Liver (tissue), 9 donors: ENCODE measurements around the gene PRELID2. TPM values are rescaled to one million over a fixed set of nuclear protein-coding genes. Genes with fewer than 3 reads are reported as not detected.

Source experiments
- DNase-seq: peaks from one replicate; pipeline ENCODE4 v3.0.0-alpha.2; 2017; ENCODE audit warnings: low spot score
- H3K27ac ChIP-seq, 2 donors: one replicate each; pipeline ENCODE4 v1.7.0; 2013; ENCODE audit warnings: inconsistent platforms in 2 of 2, low read length in 2 of 2, control low read depth in 1 of 2, low read depth in 1 of 2, mild to moderate bottlenecking in 1 of 2
- H3K27me3 ChIP-seq, 4 donors: one replicate each; pipeline versions ENCODE4 v1.6.1 to v1.7.0; 2013; ENCODE audit warnings: low read length in 3 of 4, inconsistent platforms in 1 of 4, mild to moderate bottlenecking in 1 of 4, moderate library complexity in 1 of 4; ENCODE audit not compliant: control insufficient read depth in 4 of 4, insufficient read depth in 4 of 4
- H3K36me3 ChIP-seq, 4 donors: one replicate each; pipeline versions ENCODE4 v1.6.1 to v1.7.0; 2013; ENCODE audit warnings: low read length in 3 of 4, mild to moderate bottlenecking in 3 of 4, low read depth in 1 of 4, moderate library complexity in 1 of 4; ENCODE audit not compliant: control insufficient read depth in 4 of 4, insufficient read depth in 3 of 4
- H3K4me1 ChIP-seq, 4 donors: one replicate each; pipeline versions ENCODE4 v1.6.1 to v1.7.0; 2013; ENCODE audit warnings: low read length in 3 of 4, mild to moderate bottlenecking in 3 of 4, moderate library complexity in 1 of 4; ENCODE audit not compliant: control insufficient read depth in 4 of 4, insufficient read depth in 4 of 4
- H3K4me3 ChIP-seq, 3 donors: one replicate each; pipeline versions ENCODE4 v1.6.1 to v1.7.0; 2013; ENCODE audit warnings: low read length in 3 of 3, control low read depth in 1 of 3, low read depth in 1 of 3, mild to moderate bottlenecking in 1 of 3
- H3K9ac ChIP-seq, 2 donors: one replicate each; pipeline ENCODE4 v1.7.0; 2013; ENCODE audit warnings: low read length in 2 of 2, mild to moderate bottlenecking in 2 of 2, moderate library complexity in 2 of 2, control low read depth in 1 of 2, low read depth in 1 of 2
- H3K9me3 ChIP-seq, 4 donors: one replicate each; pipeline versions ENCODE4 v1.6.1 to v1.7.0; 2013; ENCODE audit warnings: low read length in 3 of 4; ENCODE audit not compliant: control insufficient read depth in 4 of 4
- EGR1 ChIP-seq, 2 donors: IDR thresholded peaks; 2 replicates each; pipeline ENCODE4 v1.6.1; 2016 to 2018; ENCODE audit warnings: antibody characterized with exemption in 2 of 2, low read depth in 2 of 2
- FOXA1 ChIP-seq: IDR thresholded peaks from 2 replicates; pipeline ENCODE4 v1.6.1; 2016; ENCODE audit warnings: antibody characterized with exemption
- FOXA2 ChIP-seq: IDR thresholded peaks from 2 replicates; pipeline ENCODE4 v1.6.1; 2016; ENCODE audit warnings: antibody characterized with exemption
- GABPA ChIP-seq, 2 donors: IDR thresholded peaks in 1 of 2; conservative IDR thresholded peaks in 1 of 2; 2 replicates each; pipeline ENCODE4 v1.6.1; 2016; ENCODE audit warnings: antibody characterized with exemption in 2 of 2, mild to moderate bottlenecking in 1 of 2, moderate library complexity in 1 of 2
- HNF4A ChIP-seq, 2 donors: conservative IDR thresholded peaks; 2 replicates each; pipeline ENCODE4 v1.6.1; 2016; ENCODE audit warnings: antibody characterized with exemption in 2 of 2, mild to moderate bottlenecking in 2 of 2
- HNF4G ChIP-seq: IDR thresholded peaks from 2 replicates; pipeline ENCODE4 v1.6.1; 2016; ENCODE audit warnings: antibody characterized with exemption
- JUND ChIP-seq, 2 donors: IDR thresholded peaks; 2 replicates each; pipeline ENCODE4 v1.6.1; 2016; ENCODE audit warnings: antibody characterized with exemption in 2 of 2
- NR2F2 ChIP-seq: IDR thresholded peaks from 2 replicates; pipeline ENCODE4 v1.6.1; 2016; ENCODE audit warnings: antibody characterized with exemption
- RAD21 ChIP-seq, 2 donors: IDR thresholded peaks; 2 replicates each; pipeline ENCODE4 v1.6.1; 2016; ENCODE audit warnings: antibody characterized with exemption in 2 of 2, mild to moderate bottlenecking in 2 of 2
- RXRA ChIP-seq, 2 donors: IDR thresholded peaks; 2 replicates each; pipeline ENCODE4 v1.6.1; 2017 to 2018; ENCODE audit warnings: antibody characterized with exemption in 2 of 2, mild to moderate bottlenecking in 1 of 2
- SP1 ChIP-seq: IDR thresholded peaks from 2 replicates; pipeline ENCODE4 v1.6.1; 2018; ENCODE audit warnings: antibody characterized with exemption, mild to moderate bottlenecking
- TAF1 ChIP-seq: conservative IDR thresholded peaks from 2 replicates; pipeline ENCODE4 v1.6.1; 2016; ENCODE audit warnings: antibody characterized with exemption, mild to moderate bottlenecking
- YY1 ChIP-seq: IDR thresholded peaks from 2 replicates; pipeline ENCODE4 v1.6.1; 2016; ENCODE audit warnings: antibody characterized with exemption, mild to moderate bottlenecking
- WGBS: extraction: QIAGEN DNeasy Blood & Tissue Kit; methylation state at CpG from one replicate; pipeline ENCODE4 v1.1.7; 2013; 5-methylcytosine and 5-hydroxymethylcytosine counted together
- polyA plus RNA-seq, 2 donors: library from polyadenylated mRNA; stranded (reverse) in 1 of 2; unstranded in 1 of 2; fragments of 200-250 nt in 1 of 2; fragments of >200 nt in 1 of 2; fragmentation: Nextera tagmentation in 1 of 2; extraction: Ambion mirVana in 1 of 2; gene quantifications; one replicate each; pipeline versions ENCODE4 v1.2.1 to v1.2.3, GENCODE V29; 2013 to 2015
- total RNA-seq, 2 donors: library from RNA; depleted of rRNA; stranded (reverse); fragments of >200 nt; gene quantifications; one replicate each; pipeline ENCODE4 v1.2.3, GENCODE V29; 2014
- TF ChIP-seq, protein P1 (sequence below): fragments of 150-350 bp; IDR thresholded peaks from 2 replicates; pipeline ENCODE4 v1.5.1; 2017; ENCODE audit warnings: improper control_type of control experiment, low read depth, low read length; ENCODE audit not compliant: missing input control
- TF ChIP-seq, protein P2 (sequence below): IDR thresholded peaks from 2 replicates; pipeline ENCODE4 v1.6.1; 2016; ENCODE audit warnings: antibody characterized with exemption
- TF ChIP-seq, protein P3 (sequence below): IDR thresholded peaks from 2 replicates; pipeline ENCODE4 v1.6.1; 2016; ENCODE audit warnings: antibody characterized with exemption
- TF ChIP-seq, protein P4 (sequence below): IDR thresholded peaks from 2 replicates; pipeline ENCODE4 v1.6.1; 2016; ENCODE audit warnings: antibody characterized with exemption
- TF ChIP-seq, protein P5 (sequence below): IDR thresholded peaks from 2 replicates; pipeline ENCODE4 v1.6.1; 2016; ENCODE audit warnings: antibody characterized with exemption, mild to moderate bottlenecking
- donor health status: healthy.
- donor health status: healthy.
- donor health status: healthy.
- donor health status: healthy.
- donor health status: healthy.

The PRELID2 gene
- total and polyA plus RNA-seq, 4 donors = 1.1 to 24.9 (median 4.5) TPM

DNA sequence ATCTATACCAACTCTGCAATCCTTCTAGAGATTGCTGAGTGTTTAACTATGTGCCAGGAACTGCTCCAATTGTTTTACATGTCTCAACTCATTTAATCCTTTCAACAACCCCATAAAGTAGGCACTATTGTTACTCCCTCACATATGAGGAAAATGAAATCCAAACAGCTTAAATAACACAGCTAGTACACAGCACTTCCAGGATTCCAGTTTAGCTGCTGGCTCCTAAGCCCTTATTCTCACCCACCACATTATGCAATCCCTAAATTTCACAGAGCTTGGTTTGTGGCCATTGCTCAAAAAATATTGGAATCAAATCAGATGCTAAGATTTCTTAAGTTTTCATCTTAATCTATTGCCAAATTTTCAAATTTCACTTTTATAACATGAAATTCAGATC is 84.9 kb downstream of the PRELID2 start:
- Histone ChIP-seq H3K4me1 (no peaks in the 10 kb centered on the region), H3K36me3 (no peaks in the 10 kb centered on the region), H3K4me3 (no peak overlapping the region), H3K27me3 (no peaks in the 10 kb centered on the region), H3K9me3 (no peaks in the 10 kb centered on the region), H3K9ac (no peak overlapping the region), H3K27ac (no peak overlapping the region)
- TF ChIP-seq HNF4G = no peak
- TF ChIP-seq GABPA (IDR thresholded peaks at IDR 0.05 in 1 of 2, conservative IDR thresholded peaks at IDR 0.05 in 1 of 2) = no peak
- no peak for TF ChIP-seq FOXA2
- TF ChIP-seq, protein P1, sequence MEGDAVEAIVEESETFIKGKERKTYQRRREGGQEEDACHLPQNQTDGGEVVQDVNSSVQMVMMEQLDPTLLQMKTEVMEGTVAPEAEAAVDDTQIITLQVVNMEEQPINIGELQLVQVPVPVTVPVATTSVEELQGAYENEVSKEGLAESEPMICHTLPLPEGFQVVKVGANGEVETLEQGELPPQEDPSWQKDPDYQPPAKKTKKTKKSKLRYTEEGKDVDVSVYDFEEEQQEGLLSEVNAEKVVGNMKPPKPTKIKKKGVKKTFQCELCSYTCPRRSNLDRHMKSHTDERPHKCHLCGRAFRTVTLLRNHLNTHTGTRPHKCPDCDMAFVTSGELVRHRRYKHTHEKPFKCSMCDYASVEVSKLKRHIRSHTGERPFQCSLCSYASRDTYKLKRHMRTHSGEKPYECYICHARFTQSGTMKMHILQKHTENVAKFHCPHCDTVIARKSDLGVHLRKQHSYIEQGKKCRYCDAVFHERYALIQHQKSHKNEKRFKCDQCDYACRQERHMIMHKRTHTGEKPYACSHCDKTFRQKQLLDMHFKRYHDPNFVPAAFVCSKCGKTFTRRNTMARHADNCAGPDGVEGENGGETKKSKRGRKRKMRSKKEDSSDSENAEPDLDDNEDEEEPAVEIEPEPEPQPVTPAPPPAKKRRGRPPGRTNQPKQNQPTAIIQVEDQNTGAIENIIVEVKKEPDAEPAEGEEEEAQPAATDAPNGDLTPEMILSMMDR = no peak
- TF ChIP-seq, protein P2, sequence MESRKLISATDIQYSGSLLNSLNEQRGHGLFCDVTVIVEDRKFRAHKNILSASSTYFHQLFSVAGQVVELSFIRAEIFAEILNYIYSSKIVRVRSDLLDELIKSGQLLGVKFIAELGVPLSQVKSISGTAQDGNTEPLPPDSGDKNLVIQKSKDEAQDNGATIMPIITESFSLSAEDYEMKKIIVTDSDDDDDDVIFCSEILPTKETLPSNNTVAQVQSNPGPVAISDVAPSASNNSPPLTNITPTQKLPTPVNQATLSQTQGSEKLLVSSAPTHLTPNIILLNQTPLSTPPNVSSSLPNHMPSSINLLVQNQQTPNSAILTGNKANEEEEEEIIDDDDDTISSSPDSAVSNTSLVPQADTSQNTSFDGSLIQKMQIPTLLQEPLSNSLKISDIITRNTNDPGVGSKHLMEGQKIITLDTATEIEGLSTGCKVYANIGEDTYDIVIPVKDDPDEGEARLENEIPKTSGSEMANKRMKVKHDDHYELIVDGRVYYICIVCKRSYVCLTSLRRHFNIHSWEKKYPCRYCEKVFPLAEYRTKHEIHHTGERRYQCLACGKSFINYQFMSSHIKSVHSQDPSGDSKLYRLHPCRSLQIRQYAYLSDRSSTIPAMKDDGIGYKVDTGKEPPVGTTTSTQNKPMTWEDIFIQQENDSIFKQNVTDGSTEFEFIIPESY = no peak
- no peak for TF ChIP-seq JUND (IDR thresholded peaks at IDR 0.05)
- no peak for TF ChIP-seq FOXA1
- TF ChIP-seq, protein P3, sequence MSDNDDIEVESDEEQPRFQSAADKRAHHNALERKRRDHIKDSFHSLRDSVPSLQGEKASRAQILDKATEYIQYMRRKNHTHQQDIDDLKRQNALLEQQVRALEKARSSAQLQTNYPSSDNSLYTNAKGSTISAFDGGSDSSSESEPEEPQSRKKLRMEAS = no peak
- TF ChIP-seq, protein P4, sequence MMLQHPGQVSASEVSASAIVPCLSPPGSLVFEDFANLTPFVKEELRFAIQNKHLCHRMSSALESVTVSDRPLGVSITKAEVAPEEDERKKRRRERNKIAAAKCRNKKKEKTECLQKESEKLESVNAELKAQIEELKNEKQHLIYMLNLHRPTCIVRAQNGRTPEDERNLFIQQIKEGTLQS = no peak
- TF ChIP-seq HNF4A (conservative IDR thresholded peaks at IDR 0.05) = no peak
- TF ChIP-seq RXRA (IDR thresholded peaks at IDR 0.05) = no peak
- no peak for DNase-seq

DNA sequence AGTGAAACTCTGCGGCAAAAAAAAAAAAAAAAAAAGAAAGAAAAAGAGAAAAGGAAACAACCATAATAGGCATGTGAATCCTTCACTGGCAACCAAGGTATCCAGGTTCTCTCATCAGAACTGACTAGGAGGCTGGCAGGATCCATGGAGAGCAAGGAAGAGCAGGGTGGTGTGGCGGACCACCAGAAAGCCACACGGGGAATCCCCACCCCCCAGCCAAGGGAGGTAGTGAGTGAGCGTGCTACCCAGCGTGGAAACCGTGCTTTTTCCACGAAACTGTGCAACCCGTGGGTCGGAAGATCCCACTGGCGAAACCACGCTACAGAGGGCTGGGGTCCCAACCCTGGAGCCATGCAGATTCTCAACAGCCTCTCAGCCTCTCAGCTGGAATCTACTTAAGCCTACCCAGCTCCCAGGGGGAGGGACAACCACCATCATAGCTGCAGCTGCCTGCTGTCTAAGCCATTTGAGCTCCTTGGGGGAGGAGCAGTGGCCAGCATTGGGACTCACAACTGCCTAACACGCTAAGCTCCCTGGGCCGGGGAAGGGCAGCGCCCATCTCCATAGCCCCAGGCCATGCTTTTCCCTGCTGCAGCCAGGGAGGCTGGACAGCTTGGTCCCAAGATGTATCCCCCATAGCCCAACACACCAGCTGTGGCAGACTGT is 91.6 kb downstream of the PRELID2 start:
- Histone ChIP-seq H3K9ac (no peak overlapping the region), H3K27ac (no peak overlapping the region), H3K27me3 (no peaks in the 10 kb centered on the region), H3K4me3 (no peak overlapping the region), H3K9me3 (no peaks in the 10 kb centered on the region), H3K36me3 (no peaks in the 10 kb centered on the region), H3K4me1 (no peaks in the 10 kb centered on the region)
- no peak for DNase-seq
- WGBS = 99% methylated on average over 14 of the region's 14 CpGs
- TF ChIP-seq, protein P4 = no peak
- TF ChIP-seq EGR1 (IDR thresholded peaks at IDR 0.05; ENCODE audit: low read depth in 2 of 2) (no peak), RAD21 (IDR thresholded peaks at IDR 0.05) (no peak), HNF4A (conservative IDR thresholded peaks at IDR 0.05) (no peak), SP1 (no peak), TAF1 (no peak), JUND (IDR thresholded peaks at IDR 0.05) (no peak), YY1 (no peak), NR2F2 (no peak), HNF4G (no peak), RXRA (IDR thresholded peaks at IDR 0.05) (no peak), GABPA (IDR thresholded peaks at IDR 0.05 in 1 of 2, conservative IDR thresholded peaks at IDR 0.05 in 1 of 2) (no peak), FOXA2 (no peak), FOXA1 (no peak)
- TF ChIP-seq, protein P5, sequence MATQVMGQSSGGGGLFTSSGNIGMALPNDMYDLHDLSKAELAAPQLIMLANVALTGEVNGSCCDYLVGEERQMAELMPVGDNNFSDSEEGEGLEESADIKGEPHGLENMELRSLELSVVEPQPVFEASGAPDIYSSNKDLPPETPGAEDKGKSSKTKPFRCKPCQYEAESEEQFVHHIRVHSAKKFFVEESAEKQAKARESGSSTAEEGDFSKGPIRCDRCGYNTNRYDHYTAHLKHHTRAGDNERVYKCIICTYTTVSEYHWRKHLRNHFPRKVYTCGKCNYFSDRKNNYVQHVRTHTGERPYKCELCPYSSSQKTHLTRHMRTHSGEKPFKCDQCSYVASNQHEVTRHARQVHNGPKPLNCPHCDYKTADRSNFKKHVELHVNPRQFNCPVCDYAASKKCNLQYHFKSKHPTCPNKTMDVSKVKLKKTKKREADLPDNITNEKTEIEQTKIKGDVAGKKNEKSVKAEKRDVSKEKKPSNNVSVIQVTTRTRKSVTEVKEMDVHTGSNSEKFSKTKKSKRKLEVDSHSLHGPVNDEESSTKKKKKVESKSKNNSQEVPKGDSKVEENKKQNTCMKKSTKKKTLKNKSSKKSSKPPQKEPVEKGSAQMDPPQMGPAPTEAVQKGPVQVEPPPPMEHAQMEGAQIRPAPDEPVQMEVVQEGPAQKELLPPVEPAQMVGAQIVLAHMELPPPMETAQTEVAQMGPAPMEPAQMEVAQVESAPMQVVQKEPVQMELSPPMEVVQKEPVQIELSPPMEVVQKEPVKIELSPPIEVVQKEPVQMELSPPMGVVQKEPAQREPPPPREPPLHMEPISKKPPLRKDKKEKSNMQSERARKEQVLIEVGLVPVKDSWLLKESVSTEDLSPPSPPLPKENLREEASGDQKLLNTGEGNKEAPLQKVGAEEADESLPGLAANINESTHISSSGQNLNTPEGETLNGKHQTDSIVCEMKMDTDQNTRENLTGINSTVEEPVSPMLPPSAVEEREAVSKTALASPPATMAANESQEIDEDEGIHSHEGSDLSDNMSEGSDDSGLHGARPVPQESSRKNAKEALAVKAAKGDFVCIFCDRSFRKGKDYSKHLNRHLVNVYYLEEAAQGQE = no peak
- TF ChIP-seq, protein P3 = no peak
- TF ChIP-seq, protein P2 = no peak
- TF ChIP-seq, protein P1 = no peak
